Mucosa of stomach (tissue), 1 donor: ENCODE data around the gene GDA.

Experiments
- H3K27me3 ChIP-seq: one replicate; pipeline ENCODE4 v1.7.0; 2013; ENCODE audit warnings: mild to moderate bottlenecking, low read length; ENCODE audit not compliant: control insufficient read depth, insufficient read depth
- H3K36me3 ChIP-seq: one replicate; pipeline ENCODE4 v1.7.0; 2013; ENCODE audit warnings: low read length; ENCODE audit not compliant: control insufficient read depth, insufficient read depth
- H3K4me1 ChIP-seq: one replicate; pipeline ENCODE4 v1.7.0; 2013; ENCODE audit warnings: mild to moderate bottlenecking, low read length; ENCODE audit not compliant: control insufficient read depth, insufficient read depth
- H3K4me3 ChIP-seq: one replicate; pipeline ENCODE4 v1.7.0; 2013; ENCODE audit warnings: low read length
- H3K9ac ChIP-seq: one replicate; pipeline ENCODE4 v1.7.0; 2013; ENCODE audit warnings: mild to moderate bottlenecking, low read length, moderate library complexity
- H3K9me3 ChIP-seq: one replicate; pipeline ENCODE4 v1.7.0; 2013; ENCODE audit warnings: mild to moderate bottlenecking, low read length, moderate library complexity; ENCODE audit not compliant: control insufficient read depth
- donor health status: Pancreatic carcinoma.

Gene GDA

DNA sequence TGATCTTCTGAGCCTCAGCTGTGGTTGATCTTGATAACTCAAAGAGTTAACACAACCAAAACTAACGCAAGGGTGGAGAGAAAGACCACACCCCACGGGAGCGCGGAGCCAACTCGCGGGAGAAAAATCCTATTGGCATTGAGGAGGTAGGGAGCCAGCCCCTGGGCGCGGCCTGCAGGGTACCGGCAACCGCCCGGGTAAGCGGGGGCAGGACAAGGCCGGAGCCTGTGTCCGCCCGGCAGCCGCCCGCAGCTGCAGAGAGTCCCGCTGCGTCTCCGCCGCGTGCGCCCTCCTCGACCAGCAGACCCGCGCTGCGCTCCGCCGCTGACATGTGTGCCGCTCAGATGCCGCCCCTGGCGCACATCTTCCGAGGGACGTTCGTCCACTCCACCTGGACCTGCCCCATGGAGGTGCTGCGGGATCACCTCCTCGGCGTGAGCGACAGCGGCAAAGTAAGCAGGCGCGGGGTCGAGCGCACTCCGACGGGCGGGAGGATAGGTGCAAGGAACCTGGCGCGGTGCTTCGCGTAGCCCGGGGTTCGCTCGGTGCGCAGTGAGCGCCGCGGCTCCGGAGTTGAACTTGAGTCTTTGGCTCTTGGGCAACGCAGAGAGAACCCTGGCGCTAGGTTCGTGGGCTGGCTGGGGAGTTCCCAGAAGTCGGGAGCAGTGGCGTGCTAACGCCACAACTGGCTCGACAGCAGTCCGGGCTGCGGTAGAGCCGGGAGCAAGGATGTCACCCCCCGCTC is at the start of gene GDA:
Gene GDA (plus strand): TSS at position 210 of the 745 bp plus-strand sequence. CDS start 120 bp downstream, at position 330.
- H3K4me1 ChIP-seq: peaks cover 13% of the 10 kb centered on the region
- H3K36me3 ChIP-seq: no peaks in the 10 kb centered on the region
- peak within 1 kb of the TSS; percentile 60 for H3K4me3 ChIP-seq
- no peaks in the 10 kb centered on the region for H3K9me3 ChIP-seq
- peak within 1 kb of the TSS; percentile 67 for H3K9ac ChIP-seq
- peaks cover 13% of the 10 kb centered on the region for H3K27me3 ChIP-seq

DNA sequence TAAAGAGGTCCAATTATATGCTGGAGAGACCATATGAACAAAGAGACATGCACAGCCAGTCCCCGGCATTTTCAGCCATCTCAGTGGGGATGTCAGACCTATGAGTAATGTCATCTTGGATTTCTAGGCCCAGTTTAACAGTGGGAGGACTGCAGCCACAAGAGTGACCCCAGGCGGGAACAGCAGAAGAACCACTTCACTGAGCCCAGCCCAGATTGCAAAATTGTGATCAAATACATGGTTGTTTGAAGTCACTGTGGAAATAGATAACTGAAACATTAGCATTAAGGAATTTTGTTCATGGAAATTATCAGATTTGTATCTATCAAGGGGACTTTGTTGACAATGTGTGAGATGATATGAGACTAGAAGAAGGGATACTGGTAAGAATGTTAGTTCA is 46.7 kb upstream of the GDA start:
- Histone ChIP-seq H3K9me3 (no peaks in the 10 kb centered on the region), H3K36me3 (no peaks in the 10 kb centered on the region), H3K4me1 (no peaks in the 10 kb centered on the region), H3K9ac (no peak overlapping the region), H3K27me3 (no peaks in the 10 kb centered on the region), H3K4me3 (no peak overlapping the region)

DNA sequence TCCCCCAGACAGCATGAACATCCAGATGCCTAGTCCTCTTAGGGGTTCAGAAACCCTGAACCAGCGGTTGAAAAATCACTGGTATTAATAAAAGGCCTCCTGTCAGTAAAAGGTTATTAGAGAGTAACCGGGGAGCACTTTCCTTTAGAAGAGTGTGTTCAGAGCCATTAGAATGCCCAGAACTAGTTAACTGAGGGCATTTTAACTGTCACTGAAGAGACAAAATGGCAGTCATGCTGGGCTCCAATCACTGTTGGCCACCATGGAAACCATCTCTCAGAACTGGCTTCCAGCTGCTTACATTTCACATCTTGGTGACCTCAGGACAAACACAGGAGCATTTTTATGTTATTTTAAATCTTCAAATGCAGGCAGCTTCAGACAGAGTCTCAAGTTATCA is 36.2 kb upstream of the GDA start:
- no peak overlapping the region for H3K4me3 ChIP-seq
- no peaks in the 10 kb centered on the region for H3K4me1 ChIP-seq
- H3K36me3 ChIP-seq: no peaks in the 10 kb centered on the region
- no peaks in the 10 kb centered on the region for H3K9me3 ChIP-seq
- no peaks in the 10 kb centered on the region for H3K27me3 ChIP-seq
- no peak overlapping the region for H3K9ac ChIP-seq

DNA sequence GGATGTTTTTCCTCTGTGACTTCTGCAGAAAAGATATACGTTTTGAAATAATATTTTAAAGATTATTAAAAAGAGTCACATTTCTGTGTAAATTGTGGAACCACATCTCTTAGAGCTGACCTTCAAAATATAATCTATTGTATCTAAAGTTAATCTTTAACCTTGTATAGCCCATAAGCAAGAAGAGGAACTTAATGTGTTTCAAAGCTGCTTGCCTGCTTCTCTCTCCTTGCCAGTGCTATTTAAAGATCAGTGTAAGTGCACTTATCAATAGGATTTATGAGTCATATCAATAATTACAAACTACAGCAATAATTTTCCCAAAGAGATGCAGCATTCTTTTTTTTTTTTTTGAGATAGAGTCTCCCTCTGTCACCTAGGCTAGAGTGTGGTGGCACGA is 29.4 kb upstream of the GDA start:
- no peaks in the 10 kb centered on the region for H3K36me3 ChIP-seq
- no peak overlapping the region for H3K4me3 ChIP-seq
- no peaks in the 10 kb centered on the region for H3K9me3 ChIP-seq
- H3K27me3 ChIP-seq: no peaks in the 10 kb centered on the region
- H3K4me1 ChIP-seq: peaks cover 18% of the 10 kb centered on the region
- H3K9ac ChIP-seq: no peak overlapping the region

DNA sequence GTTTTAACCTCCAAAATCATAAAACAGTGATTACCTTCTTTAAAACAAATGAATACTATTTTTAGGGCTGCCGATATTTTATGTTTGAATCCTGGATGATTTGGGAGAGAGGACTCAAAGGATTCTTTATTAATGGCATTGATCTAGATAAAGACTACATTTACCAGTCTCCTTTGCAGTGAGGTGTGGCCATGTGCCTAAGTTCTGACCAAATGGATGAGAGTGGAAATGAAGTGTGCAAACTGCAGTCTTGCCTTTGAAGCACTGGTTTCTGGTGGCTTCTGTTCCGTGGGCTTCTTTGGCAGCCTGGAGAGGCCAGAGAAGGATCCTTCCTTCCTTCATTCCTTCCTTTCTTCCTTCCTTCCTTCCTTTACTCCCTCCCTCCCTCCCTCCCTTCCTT is 24.3 kb upstream of the GDA start:
- peaks cover 42% of the 10 kb centered on the region for H3K4me1 ChIP-seq
- no peak overlapping the region for H3K4me3 ChIP-seq
- H3K27me3 ChIP-seq: no peaks in the 10 kb centered on the region
- H3K9ac ChIP-seq: no peak overlapping the region
- H3K36me3 ChIP-seq: no peaks in the 10 kb centered on the region
- H3K9me3 ChIP-seq: no peaks in the 10 kb centered on the region

DNA sequence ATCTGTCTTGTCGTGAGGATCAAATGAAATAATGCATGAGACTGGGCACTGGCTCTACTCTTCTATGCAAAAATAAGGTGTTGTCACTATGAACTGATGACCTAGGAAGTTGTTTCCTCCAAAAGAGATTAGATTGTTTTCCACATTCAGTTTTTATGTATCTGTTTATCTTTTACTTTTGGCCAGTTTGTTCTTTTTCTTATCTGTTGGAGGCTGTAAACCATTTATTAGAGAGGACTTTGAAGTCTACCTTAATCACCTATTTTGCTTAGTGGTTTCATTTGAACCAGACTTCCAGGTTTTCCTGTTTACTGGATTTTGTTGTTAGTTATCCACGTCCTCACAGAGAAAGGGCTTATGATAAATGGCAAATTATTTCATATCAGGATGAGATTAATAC is 21.5 kb upstream of the GDA start:
- H3K36me3 ChIP-seq: no peaks in the 10 kb centered on the region
- H3K4me3 ChIP-seq: no peak overlapping the region
- H3K9ac ChIP-seq: no peak overlapping the region
- no peaks in the 10 kb centered on the region for H3K9me3 ChIP-seq
- H3K4me1 ChIP-seq: peaks cover 41% of the 10 kb centered on the region
- H3K27me3 ChIP-seq: no peaks in the 10 kb centered on the region

DNA sequence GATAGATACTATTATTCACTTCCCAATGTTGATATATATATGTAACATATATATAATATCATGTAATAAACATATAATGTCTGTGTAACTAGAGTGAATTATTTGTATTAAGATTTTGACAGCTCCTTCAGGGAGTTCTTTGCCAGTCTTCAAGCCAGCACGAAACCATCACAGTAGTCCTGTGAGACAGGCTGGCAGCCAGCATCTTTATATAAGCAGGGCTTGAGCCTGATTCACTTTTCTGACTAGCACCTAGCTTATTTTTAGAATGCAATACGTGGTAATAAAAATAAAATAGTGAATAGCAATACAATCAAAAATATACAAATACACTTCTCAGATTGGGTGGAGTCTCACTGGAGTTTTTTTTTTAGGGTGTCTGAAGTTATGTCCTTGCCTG is 20.7 kb upstream of the GDA start:
- H3K9me3 ChIP-seq: no peaks in the 10 kb centered on the region
- H3K36me3 ChIP-seq: no peaks in the 10 kb centered on the region
- no peak overlapping the region for H3K4me3 ChIP-seq
- no peaks in the 10 kb centered on the region for H3K27me3 ChIP-seq
- no peak overlapping the region for H3K9ac ChIP-seq
- peaks cover 42% of the 10 kb centered on the region for H3K4me1 ChIP-seq

DNA sequence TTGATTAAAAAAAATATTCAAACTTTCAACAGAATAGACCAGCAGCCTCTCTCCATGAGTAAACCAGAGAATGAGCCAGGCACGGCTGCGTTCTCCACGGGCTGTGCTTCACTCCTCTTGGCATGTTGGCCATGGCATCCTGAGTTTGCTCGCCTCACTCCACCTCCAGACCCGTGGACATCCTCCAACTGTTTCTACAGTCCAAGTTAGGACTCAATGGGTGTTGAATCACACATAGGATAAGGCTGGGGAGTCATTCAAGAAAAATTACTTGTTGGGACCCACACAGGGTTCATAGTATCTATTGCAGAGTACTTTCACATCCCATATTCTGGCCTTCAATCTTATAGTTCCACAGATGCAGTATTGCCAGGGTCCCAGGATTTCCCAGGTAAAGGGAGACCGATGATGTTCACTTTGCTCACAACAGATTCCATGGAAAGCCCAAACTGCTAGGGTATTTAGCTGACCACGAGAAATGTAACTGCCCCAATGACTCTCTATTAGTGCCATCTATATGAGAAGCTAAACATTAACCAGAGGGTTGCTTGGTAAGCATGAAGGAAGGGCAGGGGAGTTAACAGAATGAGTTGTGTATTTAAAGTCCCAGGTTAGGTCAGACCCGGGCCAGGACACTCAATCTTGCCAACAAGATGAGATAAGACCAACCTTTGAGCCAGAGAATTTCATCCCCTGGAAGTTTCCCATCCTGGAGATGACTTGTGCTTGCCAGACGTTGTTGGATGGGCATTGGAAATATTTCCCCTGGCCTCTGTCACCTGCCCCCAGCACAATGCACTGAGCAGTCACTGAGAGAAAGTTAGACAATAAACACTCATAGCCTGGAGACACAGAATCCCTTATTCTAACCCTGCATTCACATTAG is 19.7 kb upstream of the GDA start:
- no peak overlapping the region for H3K9ac ChIP-seq
- H3K4me1 ChIP-seq: peaks cover 47% of the 10 kb centered on the region

DNA sequence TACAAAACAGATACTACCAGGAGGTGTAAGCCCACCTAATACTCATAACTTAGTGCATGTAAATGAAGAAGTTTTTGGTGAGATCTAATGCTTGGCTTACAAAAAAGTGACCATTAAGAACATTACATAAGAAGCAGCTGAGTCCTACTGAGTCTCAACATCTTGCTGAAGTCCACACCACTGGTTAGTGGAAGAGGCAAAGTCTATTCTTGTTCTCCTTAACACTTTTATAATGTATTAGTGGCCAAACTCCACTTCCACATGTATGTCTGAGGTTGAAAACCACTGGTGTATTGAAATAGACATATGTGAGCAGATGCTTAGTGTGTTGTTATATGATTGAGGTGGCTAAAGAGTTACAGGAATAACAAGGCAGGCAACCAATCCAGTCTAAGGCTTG is 18.9 kb upstream of the GDA start:
- no peak overlapping the region for H3K9ac ChIP-seq
- no peaks in the 10 kb centered on the region for H3K36me3 ChIP-seq
- no peak overlapping the region for H3K4me3 ChIP-seq
- no peaks in the 10 kb centered on the region for H3K9me3 ChIP-seq
- peaks cover 47% of the 10 kb centered on the region for H3K4me1 ChIP-seq
- no peaks in the 10 kb centered on the region for H3K27me3 ChIP-seq

More for the DNA sequence above, 19.7 kb upstream of the GDA start:
- no peaks in the 10 kb centered on the region for H3K36me3 ChIP-seq
- H3K4me3 ChIP-seq: no peak overlapping the region
- no peaks in the 10 kb centered on the region for H3K9me3 ChIP-seq
- H3K27me3 ChIP-seq: no peaks in the 10 kb centered on the region

DNA sequence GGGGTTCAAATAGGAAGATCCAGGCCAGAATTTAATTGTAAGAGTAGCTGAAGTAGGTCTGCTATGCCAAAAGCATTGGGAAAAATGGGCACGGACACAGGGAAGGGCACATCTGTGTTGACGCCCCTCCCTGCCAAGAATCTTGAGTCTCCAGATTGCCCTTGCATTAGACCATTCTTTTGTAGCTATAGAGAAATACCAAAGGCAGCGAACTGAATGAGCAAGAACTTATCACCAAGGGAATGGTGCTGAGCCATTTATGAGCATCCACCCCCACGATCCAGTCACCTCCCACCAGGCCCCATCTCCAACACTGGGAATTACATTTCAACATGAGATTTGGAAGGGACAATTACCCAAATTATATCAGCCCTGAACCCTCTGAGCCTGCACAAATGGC is 18.0 kb upstream of the GDA start:
- H3K9ac ChIP-seq: no peak overlapping the region
- no peak overlapping the region for H3K4me3 ChIP-seq
- no peaks in the 10 kb centered on the region for H3K27me3 ChIP-seq
- H3K36me3 ChIP-seq: no peaks in the 10 kb centered on the region
- H3K9me3 ChIP-seq: no peaks in the 10 kb centered on the region
- peaks cover 47% of the 10 kb centered on the region for H3K4me1 ChIP-seq

DNA sequence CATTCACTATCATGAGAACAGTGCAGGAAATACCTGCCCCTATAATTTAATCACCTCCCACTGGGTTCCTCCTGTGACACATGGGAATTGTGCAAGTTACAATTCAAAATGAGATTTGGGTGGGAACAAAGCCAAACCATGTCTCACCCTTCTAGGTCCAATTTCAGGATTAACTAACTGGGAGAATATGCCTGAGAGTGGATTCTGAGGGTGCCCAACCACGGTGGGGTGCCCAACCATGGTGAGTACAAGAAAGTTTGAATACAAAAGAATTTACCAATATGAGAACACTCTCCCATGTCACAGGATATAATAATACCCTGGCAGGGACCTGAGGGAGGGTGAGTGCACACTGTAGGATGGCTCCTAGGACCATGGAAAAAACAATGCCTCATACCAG is 17.2 kb upstream of the GDA start:
- Histone ChIP-seq H3K4me3 (no peak overlapping the region), H3K9me3 (no peaks in the 10 kb centered on the region), H3K36me3 (no peaks in the 10 kb centered on the region), H3K27me3 (no peaks in the 10 kb centered on the region), H3K9ac (no peak overlapping the region), H3K4me1 (peaks cover 46% of the 10 kb centered on the region)

DNA sequence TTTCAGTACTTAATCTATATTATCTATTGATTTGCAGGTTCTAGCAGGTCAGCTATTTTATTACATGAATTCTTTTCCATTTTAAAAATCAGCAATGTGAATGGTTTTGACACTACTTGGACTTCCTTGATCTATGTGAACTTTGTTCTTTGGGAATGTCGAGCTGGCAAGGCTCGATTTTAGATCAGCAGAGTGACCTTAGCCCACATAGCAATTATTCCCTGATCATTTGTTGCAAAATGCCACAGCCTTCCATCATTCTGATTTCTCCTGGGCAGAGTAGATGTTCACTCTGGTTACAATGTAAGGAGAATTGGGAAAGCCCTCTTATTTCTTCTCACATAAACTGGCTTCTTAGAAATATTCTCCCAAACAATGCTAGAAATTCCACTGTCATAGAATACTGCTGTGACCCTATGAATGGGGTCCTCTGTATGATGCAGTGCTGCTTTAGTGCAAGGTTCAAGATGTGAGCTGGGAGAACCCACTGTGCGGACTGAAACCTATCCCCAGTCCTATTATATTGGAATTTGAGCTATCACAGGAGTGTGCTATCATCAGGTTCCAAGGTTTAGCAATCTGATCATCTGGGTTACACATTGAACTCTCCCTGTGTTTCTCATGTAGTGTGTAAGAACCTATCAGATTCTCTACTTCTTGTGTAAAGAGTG is 15.7 kb upstream of the GDA start:
- Histone ChIP-seq H3K9me3 (no peaks in the 10 kb centered on the region), H3K4me1 (peaks cover 37% of the 10 kb centered on the region), H3K27me3 (no peaks in the 10 kb centered on the region), H3K36me3 (no peaks in the 10 kb centered on the region), H3K4me3 (no peak overlapping the region), H3K9ac (no peak overlapping the region)
